ENCODE results near the gene WRNIP1.

The WRNIP1 gene

GRCh38 chr6:2773449-2773848, 8.3 kb downstream of the WRNIP1 start:
- no peak overlapping the region for H3K4me3 ChIP-seq (ENCODE audit: low read length)
- no peak for DNase-seq (ENCODE audit: low read depth)
- TF ChIP-seq, protein P1, sequence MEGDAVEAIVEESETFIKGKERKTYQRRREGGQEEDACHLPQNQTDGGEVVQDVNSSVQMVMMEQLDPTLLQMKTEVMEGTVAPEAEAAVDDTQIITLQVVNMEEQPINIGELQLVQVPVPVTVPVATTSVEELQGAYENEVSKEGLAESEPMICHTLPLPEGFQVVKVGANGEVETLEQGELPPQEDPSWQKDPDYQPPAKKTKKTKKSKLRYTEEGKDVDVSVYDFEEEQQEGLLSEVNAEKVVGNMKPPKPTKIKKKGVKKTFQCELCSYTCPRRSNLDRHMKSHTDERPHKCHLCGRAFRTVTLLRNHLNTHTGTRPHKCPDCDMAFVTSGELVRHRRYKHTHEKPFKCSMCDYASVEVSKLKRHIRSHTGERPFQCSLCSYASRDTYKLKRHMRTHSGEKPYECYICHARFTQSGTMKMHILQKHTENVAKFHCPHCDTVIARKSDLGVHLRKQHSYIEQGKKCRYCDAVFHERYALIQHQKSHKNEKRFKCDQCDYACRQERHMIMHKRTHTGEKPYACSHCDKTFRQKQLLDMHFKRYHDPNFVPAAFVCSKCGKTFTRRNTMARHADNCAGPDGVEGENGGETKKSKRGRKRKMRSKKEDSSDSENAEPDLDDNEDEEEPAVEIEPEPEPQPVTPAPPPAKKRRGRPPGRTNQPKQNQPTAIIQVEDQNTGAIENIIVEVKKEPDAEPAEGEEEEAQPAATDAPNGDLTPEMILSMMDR (conservative IDR thresholded peaks at IDR 0.05; ENCODE audit: low read depth, low read length): no peak

GRCh38 chr6:2775003-2775402, 9.8 kb downstream of the WRNIP1 start:
- no peak overlapping the region for H3K4me3 ChIP-seq (ENCODE audit: low read length)
- TF ChIP-seq, protein P1 (conservative IDR thresholded peaks at IDR 0.05; ENCODE audit: low read depth, low read length): no peak
- no peak for DNase-seq (ENCODE audit: low read depth)

- DNase-seq (ENCODE audit: low read depth): no peak
- TF ChIP-seq, protein P1 (conservative IDR thresholded peaks at IDR 0.05; ENCODE audit: low read depth, low read length): no peak
- no peak overlapping the region for H3K4me3 ChIP-seq (ENCODE audit: low read length)
Observed at GRCh38 chr6:2777249-2777648, 12.1 kb downstream of the WRNIP1 start.

DNA sequence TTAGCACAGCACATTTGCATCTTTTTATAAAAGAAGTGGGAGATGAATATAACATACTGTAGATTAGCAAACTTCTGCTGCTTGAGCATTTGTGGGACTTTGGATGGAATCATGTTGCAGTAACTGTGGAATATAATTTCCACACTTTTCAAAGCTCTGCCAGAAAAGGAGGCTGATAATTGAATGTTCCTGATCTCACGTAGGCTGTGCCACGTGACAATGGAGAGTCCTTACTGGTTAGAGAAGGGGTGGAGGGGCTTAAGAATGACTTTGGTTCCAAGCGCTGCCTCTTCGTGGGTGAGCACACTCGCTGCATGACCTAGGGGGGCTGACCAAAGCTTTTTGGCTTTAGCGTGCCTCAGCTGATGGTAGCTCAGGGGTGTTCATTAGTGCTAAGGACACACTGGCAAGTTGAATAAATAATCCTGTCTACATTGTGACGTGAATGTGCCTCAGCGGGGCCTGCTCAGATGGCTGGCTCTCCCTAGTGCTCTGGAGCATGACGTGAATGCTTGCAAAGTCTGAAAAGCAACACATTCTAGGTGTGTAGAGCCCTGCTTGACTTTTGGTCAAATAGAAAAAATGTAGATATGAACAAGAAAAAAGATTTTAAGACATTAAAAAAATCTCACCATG, 15.0 kb downstream of the WRNIP1 start:
- DNase-seq (ENCODE audit: low read depth): no peak
- TF ChIP-seq, protein P1 (conservative IDR thresholded peaks at IDR 0.05; ENCODE audit: low read depth, low read length): no peak
- H3K4me3 ChIP-seq (ENCODE audit: low read length): no peak overlapping the region

- no peak for DNase-seq (ENCODE audit: low read depth)
- H3K4me3 ChIP-seq (ENCODE audit: low read length): no peak overlapping the region
- TF ChIP-seq, protein P1 (conservative IDR thresholded peaks at IDR 0.05; ENCODE audit: low read depth, low read length): no peak
Observed at GRCh38 chr6:2781685-2782355, 16.6 kb downstream of the WRNIP1 start.

- DNase-seq (ENCODE audit: low read depth): no peak
- TF ChIP-seq, protein P1 (conservative IDR thresholded peaks at IDR 0.05; ENCODE audit: low read depth, low read length): no peak
- no peak overlapping the region for H3K4me3 ChIP-seq (ENCODE audit: low read length)
Observed at GRCh38 chr6:2782356-2782708, 17.1 kb downstream of the WRNIP1 start.

- no peak overlapping the region for H3K4me3 ChIP-seq (ENCODE audit: low read length)
- no peak for DNase-seq (ENCODE audit: low read depth)
- TF ChIP-seq, protein P1 (conservative IDR thresholded peaks at IDR 0.05; ENCODE audit: low read depth, low read length): no peak
Observed at GRCh38 chr6:2782825-2783187, 17.6 kb downstream of the WRNIP1 start.

Data from retinal pigment epithelial cell (primary cell).